ENCODE data around the gene LGALS7B. TPM values are rescaled to one million over a fixed set of nuclear protein-coding genes. Genes with fewer than 3 reads are reported as not detected.

Gene LGALS7B
- total RNA-seq, 2 donors from 2014 or later = not detected

- H3K9me3 ChIP-seq = no peaks in the 10 kb centered on the region
- no peaks in the 10 kb centered on the region for H3K27me3 ChIP-seq
- H3K4me3 ChIP-seq = no peak overlapping the region
- H3K27ac ChIP-seq = no peak overlapping the region
- H3K36me3 ChIP-seq (replicated peaks in 1 of 2; ENCODE audit: insufficient read depth in 1 of 2, low read depth in 2 of 2) = peaks cover 9 to 21% of the 10 kb centered on the region in 2 donors
- 91 to 94% methylated on average over 4 of the region's 4 CpGs for WGBS, 2 donors
- intact Hi-C loops (cut with DNase I) = no loop called here
- peaks cover 66% of the 10 kb centered on the region for H3K4me1 ChIP-seq
- ATAC-seq (no peak), DNase-seq (no peak)
- no peak for TF ChIP-seq CTCF (IDR thresholded peaks at IDR 0.05)
- TF ChIP-seq POLR2A (IDR thresholded peaks at IDR 0.05) = no peak
Measured at GRCh38 chr19:38834104-38834490, 45.1 kb downstream of the LGALS7B start.

GRCh38 chr19:38834590-38834989 is 45.6 kb downstream of the LGALS7B start:
- WGBS, 2 donors = 93 to 97% methylated on average over 6 of the region's 6 CpGs
- Histone ChIP-seq H3K27ac (peak overlapping the region in 1 of 4 donors; percentile 66), H3K27me3 (no peaks in the 10 kb centered on the region), H3K36me3 (replicated peaks in 1 of 2; ENCODE audit: insufficient read depth in 1 of 2, low read depth in 2 of 2) (peaks cover 9 to 23% of the 10 kb centered on the region in 2 donors), H3K4me1 (peaks cover 71% of the 10 kb centered on the region), H3K4me3 (no peak overlapping the region), H3K9me3 (no peaks in the 10 kb centered on the region)
- no peak for ATAC-seq
- TF ChIP-seq POLR2A (IDR thresholded peaks at IDR 0.05) (no peak), CTCF (IDR thresholded peaks at IDR 0.05) (no peak)
- no peak for DNase-seq
- intact Hi-C loops (cut with DNase I) = no loop called here

- intact Hi-C loops (cut with DNase I) = no loop called here
- no peaks in the 10 kb centered on the region for H3K9me3 ChIP-seq
- ATAC-seq (no peak), DNase-seq (no peak)
- peaks cover 9 to 35% of the 10 kb centered on the region in 2 donors for H3K36me3 ChIP-seq (replicated peaks in 1 of 2; ENCODE audit: insufficient read depth in 1 of 2, low read depth in 2 of 2)
- peak overlapping the region; percentile 23 to 66 (median 52) for H3K27ac ChIP-seq
- H3K4me3 ChIP-seq = no peak overlapping the region
- no peak for TF ChIP-seq CTCF (IDR thresholded peaks at IDR 0.05)
- no peak for TF ChIP-seq POLR2A (IDR thresholded peaks at IDR 0.05)
- no peaks in the 10 kb centered on the region for H3K27me3 ChIP-seq
- WGBS, 2 donors = 70 to 76% methylated on average over 7 to 8 of the region's 8 CpGs
- peaks cover 71% of the 10 kb centered on the region for H3K4me1 ChIP-seq
Measured at GRCh38 chr19:38836159-38836982, 47.4 kb downstream of the LGALS7B start.

GRCh38 chr19:38836983-38837626 is 48.1 kb downstream of the LGALS7B start:
- Histone ChIP-seq H3K9me3 (no peaks in the 10 kb centered on the region), H3K27me3 (no peaks in the 10 kb centered on the region), H3K27ac (peak overlapping the region; percentile 23 to 65 (median 40)), H3K4me1 (peaks cover 77% of the 10 kb centered on the region), H3K4me3 (no peak overlapping the region), H3K36me3 (replicated peaks in 1 of 2; ENCODE audit: insufficient read depth in 1 of 2, low read depth in 2 of 2) (peaks cover 9 to 41% of the 10 kb centered on the region in 2 donors)
- peak in 1 of 4 donors; percentile 37 for DNase-seq
- 64 to 87% methylated on average over 3 to 6 of the region's 6 CpGs for WGBS, 2 donors
- intact Hi-C loops (cut with DNase I) = no loop called here
- TF ChIP-seq CTCF (IDR thresholded peaks at IDR 0.05) = no peak
- ATAC-seq = no peak
